Esophagus squamous epithelium (tissue), 4 donors: ENCODE measurements around the gene KMT2A.

Experiments used
- CTCF ChIP-seq, 6 experiments: fragments of 450-650 bp in 4 of 6; fragments of 200-600 bp in 2 of 6; sonication (generic) in 2 of 6; IDR thresholded peaks; one replicate each; pipeline ENCODE4 v1.5.1; 2016 to 2019; ENCODE audit warnings: antibody characterized with exemption in 6 of 6, mild to moderate bottlenecking in 4 of 6, moderate library complexity in 4 of 6
- POLR2A ChIP-seq, 4 donors: fragments of 450-650 bp; IDR thresholded peaks; one replicate each; pipeline ENCODE4 v1.6.1; 2017; ENCODE audit warnings: antibody characterized with exemption in 4 of 4, mild to moderate bottlenecking in 4 of 4, moderate library complexity in 3 of 4

GRCh38 chr11:118415062-118415738, 21.1 kb upstream of the KMT2A start:
- TF ChIP-seq POLR2A (IDR thresholded peaks at IDR 0.05): no peak
- TF ChIP-seq CTCF (IDR thresholded peaks at IDR 0.05): no peak
